Neural progenitor cell (in vitro differentiated cells): Measurements from ENCODE around the gene CETP. TPM values are rescaled to one million over a fixed set of nuclear protein-coding genes. Genes with fewer than 3 reads are reported as not detected.

Experiments used
- DNase-seq: peaks from one replicate; pipeline ENCODE4 v3.0.0-alpha.2; 2016; ENCODE audit warnings: low spot score
- H2AFZ ChIP-seq: fragments of 200-600 bp; sonication (generic); replicated peaks from 2 replicates; pipeline ENCODE4 v1.6.1; 2016; ENCODE audit warnings: antibody characterized with exemption
- H3F3A ChIP-seq: fragments of 200-600 bp; sonication (generic); 2 replicates; pipeline ENCODE4 v1.6.1; 2016; ENCODE audit warnings: antibody characterized with exemption, low read depth
- H3K27ac ChIP-seq: fragments of 200-600 bp; sonication (generic); 2 replicates; pipeline ENCODE4 v1.5.1; 2016; ENCODE audit warnings: mild to moderate bottlenecking
- H3K27me3 ChIP-seq: fragments of 200-600 bp; sonication (generic); 2 replicates; pipeline ENCODE4 v1.6.1; 2016; ENCODE audit warnings: mild to moderate bottlenecking, moderate library complexity
- H3K36me3 ChIP-seq: fragments of 200-600 bp; sonication (generic); 2 replicates; pipeline ENCODE4 v1.5.1; 2016
- H3K4me1 ChIP-seq: fragments of 200-600 bp; sonication (generic); 2 replicates; pipeline ENCODE4 v1.6.1; 2016; ENCODE audit warnings: mixed run types
- H3K4me2 ChIP-seq: fragments of 200-600 bp; sonication (generic); 2 replicates; pipeline ENCODE4 v1.6.1; 2016
- H3K4me3 ChIP-seq: fragments of 200-600 bp; sonication (generic); 2 replicates; pipeline ENCODE4 v1.5.1; 2016
- H3K79me2 ChIP-seq: fragments of 200-600 bp; sonication (generic); 2 replicates; pipeline ENCODE4 v1.6.1; 2016; ENCODE audit warnings: low read depth
- H3K9ac ChIP-seq: fragments of 200-600 bp; sonication (generic); 2 replicates; pipeline ENCODE4 v1.6.1; 2016
- H3K9me3 ChIP-seq: fragments of 200-600 bp; sonication (generic); 2 replicates; pipeline ENCODE4 v1.5.1; 2016; ENCODE audit warnings: low read depth
- H4K20me1 ChIP-seq: fragments of 200-600 bp; sonication (generic); 2 replicates; pipeline ENCODE4 v1.6.1; 2016; ENCODE audit warnings: low read depth
- H3K27ac Mint-ChIP-seq: 3 replicates; pipeline ENCODE4 v1.8.0; 2021; ENCODE audit warnings: mixed read lengths
- H3K27me3 Mint-ChIP-seq: 2 replicates; pipeline ENCODE4 v1.8.0; 2022; ENCODE audit warnings: low read depth, mild to moderate bottlenecking, inconsistent platforms, moderate library complexity, mixed read lengths; ENCODE audit not compliant: insufficient read depth
- H3K36me3 Mint-ChIP-seq: 3 replicates; pipeline ENCODE4 v1.8.0; 2021; ENCODE audit warnings: mixed read lengths
- H3K4me1 Mint-ChIP-seq: 3 replicates; pipeline ENCODE4 v1.8.0; 2021; ENCODE audit warnings: mixed read lengths
- H3K4me3 Mint-ChIP-seq: 3 replicates; pipeline ENCODE4 v1.8.0; 2021; ENCODE audit warnings: mild to moderate bottlenecking, moderate library complexity, mixed read lengths
- H3K9me3 Mint-ChIP-seq: 3 replicates; pipeline ENCODE4 v1.8.0; 2020; ENCODE audit warnings: mixed read lengths
- EZH2 ChIP-seq: fragments of 200-600 bp; sonication (generic); IDR thresholded peaks from 2 replicates; pipeline ENCODE4 v1.6.1; 2017; ENCODE audit warnings: antibody characterized with exemption, mild to moderate bottlenecking, moderate library complexity
- EZH2phosphoT487 ChIP-seq: fragments of 200-600 bp; sonication (generic); IDR thresholded peaks from 2 replicates; pipeline ENCODE4 v1.6.1; 2017; ENCODE audit warnings: antibody characterized with exemption
- total RNA-seq: library from RNA; depleted of rRNA; stranded (reverse); fragments of >200 nt; gene quantifications from 2 replicates; pipeline ENCODE4 v1.2.3, GENCODE V29; 2015; ENCODE audit warnings: low replicate concordance
- TF ChIP-seq, protein P1 (sequence below): fragments of 200-600 bp; sonication (generic); IDR thresholded peaks from 2 replicates; pipeline ENCODE4 v1.5.1; 2017; ENCODE audit warnings: antibody characterized with exemption, mild to moderate bottlenecking

Gene CETP
- total RNA-seq, 1 donor from 2014 or later, result 0.28 TPM

GRCh38 chr16:57026778-57027062 is 65.0 kb downstream of the CETP start:
- Histone ChIP-seq H4K20me1 (no peaks in the 10 kb centered on the region), H3K4me1 (no peaks in the 10 kb centered on the region), H3K36me3 (no peaks in the 10 kb centered on the region), H3K9me3 (no peaks in the 10 kb centered on the region), H3K79me2 (no peaks in the 10 kb centered on the region), H3K4me3 (no peak overlapping the region), H3F3A (no peaks in the 10 kb centered on the region), H3K27me3 (no peaks in the 10 kb centered on the region), H3K27ac (no peak overlapping the region), H2AFZ (no peak overlapping the region), H3K9ac (no peak overlapping the region), H3K4me2 (no peak overlapping the region)
- no peaks in the 10 kb centered on the region for H3K36me3 Mint-ChIP-seq
- no peak overlapping the region for H3K4me3 Mint-ChIP-seq
- no peaks in the 10 kb centered on the region for H3K4me1 Mint-ChIP-seq
- H3K27me3 Mint-ChIP-seq, result peaks cover 10% of the 10 kb centered on the region
- TF ChIP-seq EZH2 (no peak), EZH2phosphoT487 (no peak)
- TF ChIP-seq, protein P1, sequence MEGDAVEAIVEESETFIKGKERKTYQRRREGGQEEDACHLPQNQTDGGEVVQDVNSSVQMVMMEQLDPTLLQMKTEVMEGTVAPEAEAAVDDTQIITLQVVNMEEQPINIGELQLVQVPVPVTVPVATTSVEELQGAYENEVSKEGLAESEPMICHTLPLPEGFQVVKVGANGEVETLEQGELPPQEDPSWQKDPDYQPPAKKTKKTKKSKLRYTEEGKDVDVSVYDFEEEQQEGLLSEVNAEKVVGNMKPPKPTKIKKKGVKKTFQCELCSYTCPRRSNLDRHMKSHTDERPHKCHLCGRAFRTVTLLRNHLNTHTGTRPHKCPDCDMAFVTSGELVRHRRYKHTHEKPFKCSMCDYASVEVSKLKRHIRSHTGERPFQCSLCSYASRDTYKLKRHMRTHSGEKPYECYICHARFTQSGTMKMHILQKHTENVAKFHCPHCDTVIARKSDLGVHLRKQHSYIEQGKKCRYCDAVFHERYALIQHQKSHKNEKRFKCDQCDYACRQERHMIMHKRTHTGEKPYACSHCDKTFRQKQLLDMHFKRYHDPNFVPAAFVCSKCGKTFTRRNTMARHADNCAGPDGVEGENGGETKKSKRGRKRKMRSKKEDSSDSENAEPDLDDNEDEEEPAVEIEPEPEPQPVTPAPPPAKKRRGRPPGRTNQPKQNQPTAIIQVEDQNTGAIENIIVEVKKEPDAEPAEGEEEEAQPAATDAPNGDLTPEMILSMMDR, result no peak
- no peak for DNase-seq
- no peaks in the 10 kb centered on the region for H3K9me3 Mint-ChIP-seq
- no peak overlapping the region for H3K27ac Mint-ChIP-seq

DNA sequence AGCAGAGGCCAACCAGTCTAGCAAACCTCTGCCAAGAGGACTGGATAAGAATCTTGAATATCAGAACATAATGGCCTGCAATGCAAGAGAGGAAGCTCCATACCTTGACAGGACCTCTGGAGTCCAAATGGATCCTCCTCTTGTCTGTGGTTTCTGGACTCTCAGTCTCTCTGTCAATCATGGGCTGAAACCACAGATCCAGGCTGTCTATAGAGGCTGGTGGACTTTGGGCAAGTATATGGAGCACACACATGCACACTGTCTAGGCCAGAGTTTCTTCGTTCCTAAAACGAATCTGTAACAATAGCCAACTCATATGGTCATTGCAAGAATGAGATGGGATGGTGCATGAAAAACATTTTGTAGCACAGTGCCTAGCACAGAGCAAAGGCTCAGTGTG is 65.3 kb downstream of the CETP start:
- Mint-ChIP-seq H3K4me3 (no peak overlapping the region), H3K27me3 (peaks cover 7% of the 10 kb centered on the region), H3K27ac (no peak overlapping the region), H3K4me1 (no peaks in the 10 kb centered on the region), H3K9me3 (no peaks in the 10 kb centered on the region), H3K36me3 (no peaks in the 10 kb centered on the region)
- Histone ChIP-seq H2AFZ (no peak overlapping the region), H3K27ac (no peak overlapping the region), H3K4me2 (no peak overlapping the region), H3K27me3 (no peaks in the 10 kb centered on the region), H3K4me3 (no peak overlapping the region), H3K9ac (no peak overlapping the region), H3K36me3 (no peaks in the 10 kb centered on the region), H3K9me3 (no peaks in the 10 kb centered on the region), H3K4me1 (no peaks in the 10 kb centered on the region), H3K79me2 (no peaks in the 10 kb centered on the region), H4K20me1 (no peaks in the 10 kb centered on the region), H3F3A (no peaks in the 10 kb centered on the region)
- TF ChIP-seq EZH2 (no peak), EZH2phosphoT487 (no peak)
- TF ChIP-seq, protein P1, result no peak
- DNase-seq, result no peak

GRCh38 chr16:57028086-57028485 is 66.3 kb downstream of the CETP start:
- no peak for DNase-seq

More at GRCh38 chr16:57028086-57028485, 66.3 kb downstream of the CETP start:
- Histone ChIP-seq H2AFZ (no peak overlapping the region), H3F3A (no peaks in the 10 kb centered on the region), H3K4me1 (no peaks in the 10 kb centered on the region), H3K27me3 (no peaks in the 10 kb centered on the region), H4K20me1 (no peaks in the 10 kb centered on the region), H3K27ac (no peak overlapping the region), H3K4me2 (no peak overlapping the region), H3K9ac (no peak overlapping the region), H3K4me3 (no peak overlapping the region), H3K79me2 (no peaks in the 10 kb centered on the region), H3K9me3 (no peaks in the 10 kb centered on the region), H3K36me3 (no peaks in the 10 kb centered on the region)
- H3K9me3 Mint-ChIP-seq, result no peaks in the 10 kb centered on the region
- TF ChIP-seq EZH2phosphoT487 (no peak), EZH2 (no peak)
- TF ChIP-seq, protein P1, result no peak
- H3K27me3 Mint-ChIP-seq, result peaks cover 7% of the 10 kb centered on the region
- H3K4me3 Mint-ChIP-seq, result no peak overlapping the region
- H3K27ac Mint-ChIP-seq, result no peak overlapping the region
- H3K4me1 Mint-ChIP-seq, result no peaks in the 10 kb centered on the region
- H3K36me3 Mint-ChIP-seq, result no peaks in the 10 kb centered on the region
